SK-N-SH treated with all-trans-retinoic acid at 6 μM for 48 hours (cell line): ENCODE data around the gene KLF13.

ENCODE experiments used
- ATAC-seq: fragments of 200-7000 bp; cut with Tn5 transposase; 3 replicates; pipeline ENCODE4 v1.9.1; 2020; ENCODE audit warnings: mild to moderate bottlenecking, moderate library complexity
- ARNTL ChIP-seq: fragments of 450-650 bp; formaldehyde crosslinking; IDR thresholded peaks from 2 replicates; pipeline ENCODE4 v1.5.0; 2020; ENCODE audit warnings: low read depth, mild to moderate bottlenecking, moderate library complexity, borderline replicate concordance
- BACH2 ChIP-seq: fragments of 250-450 bp; sonication (Bioruptor Pico); IDR thresholded peaks from 2 replicates; pipeline ENCODE4 v1.9.0; 2021; ENCODE audit warnings: mild to moderate bottlenecking, borderline replicate concordance
- ESRRG ChIP-seq: fragments of 250-450 bp; sonication (Bioruptor Pico); IDR thresholded peaks from 2 replicates; pipeline ENCODE4 v1.6.1; 2021; ENCODE audit warnings: mild to moderate bottlenecking
- GLIS3 ChIP-seq: fragments of 250-450 bp; sonication (Bioruptor Pico); IDR thresholded peaks from 2 replicates; pipeline ENCODE4 v1.5.0; 2020; ENCODE audit warnings: mild to moderate bottlenecking, moderate library complexity
- OSR1 ChIP-seq: fragments of 250-450 bp; sonication (Bioruptor Pico); IDR thresholded peaks from 2 replicates; pipeline ENCODE4 v1.8.0; 2022; ENCODE audit warnings: moderate library complexity, mild to moderate bottlenecking, inconsistent platforms
- RARB ChIP-seq: fragments of 250-450 bp; sonication (Bioruptor Pico); IDR thresholded peaks from 2 replicates; pipeline ENCODE4 v1.8.0; 2021; ENCODE audit warnings: mild to moderate bottlenecking, moderate library complexity
- SNAI2 ChIP-seq: fragments of 250-450 bp; sonication (Bioruptor Pico); IDR thresholded peaks from 2 replicates; pipeline ENCODE4 v1.5.0; 2020; ENCODE audit warnings: mild to moderate bottlenecking, moderate library complexity
- TOX ChIP-seq: fragments of 250-450 bp; sonication (Bioruptor Pico); IDR thresholded peaks from 2 replicates; pipeline ENCODE4 v1.8.0; 2021; ENCODE audit warnings: mild to moderate bottlenecking, moderate library complexity, borderline replicate concordance
- ZC3H10 ChIP-seq: fragments of 250-450 bp; sonication (Bioruptor Pico); IDR thresholded peaks from 2 replicates; pipeline ENCODE4 v1.5.1; 2021; ENCODE audit warnings: mild to moderate bottlenecking, moderate library complexity
- ZFP3 ChIP-seq: fragments of 250-450 bp; sonication (Bioruptor Pico); IDR thresholded peaks from 2 replicates; pipeline ENCODE4 v1.5.0; 2020; ENCODE audit warnings: mild to moderate bottlenecking, moderate library complexity
- ZFP30 ChIP-seq: fragments of 450-650 bp; formaldehyde crosslinking; IDR thresholded peaks from 2 replicates; pipeline ENCODE4 v1.5.0; 2022; ENCODE audit warnings: mild to moderate bottlenecking, moderate library complexity
- ZNF565 ChIP-seq: fragments of 450-650 bp; formaldehyde crosslinking; conservative IDR thresholded peaks from 2 replicates; pipeline ENCODE4 v1.5.0; 2020; ENCODE audit warnings: low read depth, mild to moderate bottlenecking, moderate library complexity
- ZNF70 ChIP-seq: fragments of 450-650 bp; formaldehyde crosslinking; IDR thresholded peaks from 2 replicates; pipeline ENCODE4 v1.5.0; 2020; ENCODE audit warnings: mild to moderate bottlenecking, moderate library complexity
- ZNF8 ChIP-seq: fragments of 450-650 bp; formaldehyde crosslinking; IDR thresholded peaks from 2 replicates; pipeline ENCODE4 v1.5.0; 2020; ENCODE audit warnings: mild to moderate bottlenecking, moderate library complexity
- TF ChIP-seq, protein P1 (sequence below): fragments of 250-450 bp; sonication (Bioruptor Pico); IDR thresholded peaks from 2 replicates; pipeline ENCODE4 v1.8.0; 2020; ENCODE audit warnings: mild to moderate bottlenecking, moderate library complexity, borderline replicate concordance
- TF ChIP-seq, protein P2 (sequence below): fragments of 250-450 bp; sonication (Bioruptor Pico); IDR thresholded peaks from 2 replicates; pipeline ENCODE4 v1.5.1; 2021; ENCODE audit warnings: mild to moderate bottlenecking, moderate library complexity
- TF ChIP-seq, protein P3 (sequence below): fragments of 250-450 bp; sonication (Bioruptor Pico); IDR thresholded peaks from 2 replicates; pipeline ENCODE4 v1.5.1; 2020; ENCODE audit warnings: low read depth, mild to moderate bottlenecking, moderate library complexity

The KLF13 gene

DNA sequence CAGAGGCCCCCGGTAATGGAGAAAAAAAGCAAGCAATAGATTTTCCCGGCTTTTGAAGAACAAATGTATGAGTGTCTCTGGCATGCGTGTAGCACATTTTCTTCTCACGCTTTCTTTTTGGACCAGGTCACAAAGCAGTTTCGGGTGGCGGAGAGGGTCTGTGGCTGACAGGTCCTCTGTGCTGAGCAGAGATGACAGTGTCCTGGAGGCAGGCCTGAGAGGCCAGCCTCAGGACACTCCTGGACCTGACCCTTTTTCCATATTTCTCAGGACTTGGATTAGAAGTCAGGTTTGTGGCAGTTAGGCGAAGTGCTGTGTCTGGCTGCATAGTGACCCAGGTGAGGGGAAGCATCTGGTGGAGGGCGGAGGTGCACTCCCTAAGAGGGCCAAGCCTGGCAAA, 52.9 kb downstream of the KLF13 start (continued):
- no peak for TF ChIP-seq ZFP3 (CRISPR knock-in tag)
- TF ChIP-seq, protein P1, sequence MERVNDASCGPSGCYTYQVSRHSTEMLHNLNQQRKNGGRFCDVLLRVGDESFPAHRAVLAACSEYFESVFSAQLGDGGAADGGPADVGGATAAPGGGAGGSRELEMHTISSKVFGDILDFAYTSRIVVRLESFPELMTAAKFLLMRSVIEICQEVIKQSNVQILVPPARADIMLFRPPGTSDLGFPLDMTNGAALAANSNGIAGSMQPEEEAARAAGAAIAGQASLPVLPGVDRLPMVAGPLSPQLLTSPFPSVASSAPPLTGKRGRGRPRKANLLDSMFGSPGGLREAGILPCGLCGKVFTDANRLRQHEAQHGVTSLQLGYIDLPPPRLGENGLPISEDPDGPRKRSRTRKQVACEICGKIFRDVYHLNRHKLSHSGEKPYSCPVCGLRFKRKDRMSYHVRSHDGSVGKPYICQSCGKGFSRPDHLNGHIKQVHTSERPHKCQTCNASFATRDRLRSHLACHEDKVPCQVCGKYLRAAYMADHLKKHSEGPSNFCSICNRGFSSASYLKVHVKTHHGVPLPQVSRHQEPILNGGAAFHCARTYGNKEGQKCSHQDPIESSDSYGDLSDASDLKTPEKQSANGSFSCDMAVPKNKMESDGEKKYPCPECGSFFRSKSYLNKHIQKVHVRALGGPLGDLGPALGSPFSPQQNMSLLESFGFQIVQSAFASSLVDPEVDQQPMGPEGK (CRISPR knock-in tag): no peak
- no peak for TF ChIP-seq ZC3H10 (CRISPR knock-in tag)
- TF ChIP-seq BACH2: no peak

DNA sequence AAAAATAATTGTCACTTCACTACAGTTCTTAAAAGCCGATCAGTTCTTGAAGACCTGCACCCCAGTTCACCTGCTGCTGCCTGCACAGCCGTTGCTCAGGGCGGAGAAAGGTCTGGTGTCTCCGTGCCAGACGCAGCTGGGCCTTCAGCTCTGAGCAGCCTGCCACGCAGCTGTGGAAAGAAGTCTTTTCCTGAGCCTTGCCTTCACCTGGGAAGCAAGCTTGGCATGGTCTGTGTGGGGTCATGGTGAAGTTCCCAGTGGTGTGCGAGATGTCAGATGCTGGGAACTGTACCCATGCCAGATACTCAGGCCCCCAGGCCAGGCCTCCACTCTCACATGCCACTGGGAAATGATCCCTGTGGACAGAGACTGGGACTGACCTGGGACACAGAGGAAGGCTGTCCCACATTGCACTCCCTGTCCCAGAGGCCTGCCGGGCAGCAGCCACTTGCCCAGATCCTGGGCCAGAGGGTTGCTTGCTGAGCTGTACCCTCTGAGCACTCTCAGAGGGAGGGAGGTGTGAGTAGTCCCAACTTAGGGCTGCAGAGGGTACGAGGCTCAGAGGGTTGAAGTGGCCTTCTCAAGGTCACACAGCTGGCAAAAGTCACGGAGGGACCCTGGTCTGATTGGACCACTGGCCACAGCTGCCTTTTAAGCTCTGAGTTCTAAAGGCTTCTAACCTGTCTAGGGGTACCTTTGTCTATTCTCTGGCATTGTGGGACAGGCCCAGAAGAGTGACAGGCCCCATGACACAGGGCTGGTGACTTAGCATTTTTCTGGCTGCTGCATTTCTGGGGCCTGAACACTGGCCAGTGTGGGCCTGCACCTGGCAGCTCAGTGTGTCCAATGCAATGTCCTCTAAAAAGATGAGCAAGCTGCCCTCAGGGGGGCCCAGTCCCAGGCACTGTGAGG, 55.4 kb downstream of the KLF13 start:
- no peak; the same call in 1 of the 3 replicates for ATAC-seq
- TF ChIP-seq ESRRG: no peak
- no peak for TF ChIP-seq BACH2
- TF ChIP-seq TOX (CRISPR knock-in tag): no peak
- no peak for TF ChIP-seq ARNTL (CRISPR knock-in tag)
- TF ChIP-seq, protein P2, sequence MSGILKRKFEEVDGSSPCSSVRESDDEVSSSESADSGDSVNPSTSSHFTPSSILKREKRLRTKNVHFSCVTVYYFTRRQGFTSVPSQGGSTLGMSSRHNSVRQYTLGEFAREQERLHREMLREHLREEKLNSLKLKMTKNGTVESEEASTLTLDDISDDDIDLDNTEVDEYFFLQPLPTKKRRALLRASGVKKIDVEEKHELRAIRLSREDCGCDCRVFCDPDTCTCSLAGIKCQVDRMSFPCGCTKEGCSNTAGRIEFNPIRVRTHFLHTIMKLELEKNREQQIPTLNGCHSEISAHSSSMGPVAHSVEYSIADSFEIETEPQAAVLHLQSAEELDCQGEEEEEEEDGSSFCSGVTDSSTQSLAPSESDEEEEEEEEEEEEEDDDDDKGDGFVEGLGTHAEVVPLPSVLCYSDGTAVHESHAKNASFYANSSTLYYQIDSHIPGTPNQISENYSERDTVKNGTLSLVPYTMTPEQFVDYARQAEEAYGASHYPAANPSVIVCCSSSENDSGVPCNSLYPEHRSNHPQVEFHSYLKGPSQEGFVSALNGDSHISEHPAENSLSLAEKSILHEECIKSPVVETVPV (CRISPR knock-in tag): no peak

DNA sequence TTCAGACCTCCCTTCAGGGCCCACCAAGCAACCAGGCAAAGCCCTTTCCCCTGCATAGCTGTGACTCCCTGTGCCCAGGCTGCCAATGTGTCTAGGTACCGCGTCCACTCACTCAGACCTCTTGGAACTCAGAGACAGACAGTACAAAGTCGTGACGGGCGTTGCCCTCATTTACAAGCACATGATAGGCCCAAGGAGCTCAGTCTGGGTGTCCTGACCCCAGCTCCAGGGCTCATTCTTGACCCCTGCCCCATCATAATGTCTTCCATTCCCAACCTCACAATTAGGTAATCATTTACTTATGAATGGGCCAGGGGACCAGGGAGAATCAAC, 56.0 kb downstream of the KLF13 start:
- ATAC-seq: no peak
- TF ChIP-seq ZFP3 (CRISPR knock-in tag) (no peak), ZFP30 (CRISPR knock-in tag) (no peak), RARB (CRISPR knock-in tag) (no peak), OSR1 (CRISPR knock-in tag) (no peak), ZNF70 (CRISPR knock-in tag) (no peak), SNAI2 (CRISPR knock-in tag) (no peak), ZNF8 (CRISPR knock-in tag) (no peak), ARNTL (CRISPR knock-in tag) (no peak), BACH2 (no peak), GLIS3 (CRISPR knock-in tag) (no peak), ESRRG (no peak)
- TF ChIP-seq, protein P3, sequence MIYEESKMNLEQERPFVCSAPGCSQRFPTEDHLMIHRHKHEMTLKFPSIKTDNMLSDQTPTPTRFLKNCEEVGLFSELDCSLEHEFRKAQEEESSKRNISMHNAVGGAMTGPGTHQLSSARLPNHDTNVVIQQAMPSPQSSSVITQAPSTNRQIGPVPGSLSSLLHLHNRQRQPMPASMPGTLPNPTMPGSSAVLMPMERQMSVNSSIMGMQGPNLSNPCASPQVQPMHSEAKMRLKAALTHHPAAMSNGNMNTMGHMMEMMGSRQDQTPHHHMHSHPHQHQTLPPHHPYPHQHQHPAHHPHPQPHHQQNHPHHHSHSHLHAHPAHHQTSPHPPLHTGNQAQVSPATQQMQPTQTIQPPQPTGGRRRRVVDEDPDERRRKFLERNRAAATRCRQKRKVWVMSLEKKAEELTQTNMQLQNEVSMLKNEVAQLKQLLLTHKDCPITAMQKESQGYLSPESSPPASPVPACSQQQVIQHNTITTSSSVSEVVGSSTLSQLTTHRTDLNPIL (CRISPR knock-in tag): no peak
- TF ChIP-seq, protein P1 (CRISPR knock-in tag): no peak

DNA sequence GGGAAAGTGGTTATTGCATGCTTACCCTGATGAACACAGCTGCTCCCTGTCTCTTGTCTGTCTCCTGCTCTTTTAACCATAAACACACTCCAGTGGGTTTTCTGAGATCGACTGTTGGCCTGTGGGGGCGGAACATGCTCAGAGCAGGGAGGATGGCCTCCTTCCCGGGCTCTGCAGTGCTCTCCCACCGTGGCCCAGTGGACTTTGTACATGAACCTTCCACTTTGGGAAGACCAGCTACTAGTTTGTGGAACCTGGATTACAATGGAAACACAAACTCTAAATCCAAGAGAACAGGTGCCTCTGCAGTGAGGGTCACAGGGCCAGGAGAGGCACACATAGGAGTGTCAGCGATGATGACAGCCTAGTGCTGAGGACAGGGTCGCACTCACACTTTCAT, 56.5 kb downstream of the KLF13 start:
- TF ChIP-seq BACH2: no peak
- ATAC-seq: no peak

DNA sequence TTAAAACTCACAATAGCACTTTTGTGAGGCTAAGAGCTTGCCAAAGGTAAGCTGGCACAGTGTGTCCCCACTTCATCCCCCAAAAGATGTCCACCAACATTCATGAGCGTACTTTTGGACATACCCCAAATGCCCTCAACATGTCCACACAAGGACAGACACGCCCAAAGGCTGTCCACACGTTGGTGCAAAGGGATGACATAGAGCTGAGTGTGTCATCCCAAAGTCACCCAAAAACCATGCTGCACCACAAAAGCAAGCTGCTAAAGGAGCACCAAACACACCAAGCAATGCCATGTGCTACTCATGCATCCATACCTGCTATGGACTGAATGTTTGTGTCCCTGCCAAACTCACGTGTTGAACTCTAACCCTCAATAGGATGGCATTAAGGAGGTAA, 57.9 kb downstream of the KLF13 start:
- no peak for ATAC-seq
- TF ChIP-seq RARB (CRISPR knock-in tag): no peak
- TF ChIP-seq ZNF8 (CRISPR knock-in tag): no peak
- no peak for TF ChIP-seq ZNF70 (CRISPR knock-in tag)
- TF ChIP-seq, protein P2 (CRISPR knock-in tag): no peak
- TF ChIP-seq BACH2: no peak
- no peak for TF ChIP-seq TOX (CRISPR knock-in tag)
- no peak for TF ChIP-seq ZNF565 (CRISPR knock-in tag)
- no peak for TF ChIP-seq OSR1 (CRISPR knock-in tag)
- TF ChIP-seq, protein P3 (CRISPR knock-in tag): no peak
- TF ChIP-seq GLIS3 (CRISPR knock-in tag): no peak
